ENCODE measurements around the gene GLS.
"Not testable (repeated sequence)": the region's sequence is repeated elsewhere in the genome, so short reads cannot be mapped to it uniquely, and the experiment has no call there.

The GLS gene

GRCh38 chr2:190858817-190859216 is 21.8 kb upstream of the GLS start:
- DNase-seq: no peak

- no peak for DNase-seq
Observed at GRCh38 chr2:190859347-190860297, 21.0 kb upstream of the GLS start.

GRCh38 chr2:190860985-190861680 is 19.5 kb upstream of the GLS start:
- no peak for DNase-seq

- not testable (repeated sequence) for DNase-seq
Observed at GRCh38 chr2:190862128-190862527, 18.5 kb upstream of the GLS start.

GRCh38 chr2:190862571-190862991 is 18.0 kb upstream of the GLS start:
- no peak for DNase-seq

- DNase-seq: no peak
Observed at GRCh38 chr2:190863946-190864345, 16.7 kb upstream of the GLS start.

- no peak for DNase-seq
Observed at GRCh38 chr2:190864375-190864774, 16.2 kb upstream of the GLS start.

GRCh38 chr2:190867212-190867611 is 13.4 kb upstream of the GLS start:
- DNase-seq: no peak

GRCh38 chr2:190867832-190868231 is 12.8 kb upstream of the GLS start:
- DNase-seq: no peak

GRCh38 chr2:190869721-190870120 is 10.9 kb upstream of the GLS start:
- DNase-seq: no peak

GRCh38 chr2:190873451-190873850 is 7.2 kb upstream of the GLS start:
- DNase-seq: not testable (repeated sequence)

GRCh38 chr2:190875891-190876290 is 4.7 kb upstream of the GLS start:
- DNase-seq: peak in 1 of 2 donors; percentile 47

GRCh38 chr2:190876631-190877030 is 4.0 kb upstream of the GLS start:
- no peak for DNase-seq

- DNase-seq: no peak
Observed at GRCh38 chr2:190877436-190877835, 3.2 kb upstream of the GLS start.

- DNase-seq: peak; percentile 5 to 38
Observed at GRCh38 chr2:190879474-190880377, 895 bp upstream of the GLS start.

- DNase-seq: no peak
Observed at GRCh38 chr2:190881084-190881597, 520 bp downstream of the GLS start.

- peak; percentile 73 to 83 for DNase-seq
Observed at GRCh38 chr2:190881598-190882410, 1.2 kb downstream of the GLS start.

GRCh38 chr2:190882411-190882766 is 1.8 kb downstream of the GLS start:
- no peak for DNase-seq

GRCh38 chr2:190882856-190883582 is 2.4 kb downstream of the GLS start:
- peak in 1 of 2 donors; percentile 32 for DNase-seq

GRCh38 chr2:190885844-190886243 is 5.2 kb downstream of the GLS start:
- DNase-seq: not testable (repeated sequence)

- DNase-seq: no peak
Observed at GRCh38 chr2:190887089-190887488, 6.5 kb downstream of the GLS start.

Measured in CD4-positive, alpha-beta T cell treated with Interleukin-1 beta for 1 hour (primary cell).